B cell (primary cell): ENCODE data around the gene H2BK1. TPM values are rescaled to one million over a fixed set of nuclear protein-coding genes. Genes with fewer than 3 reads are reported as not detected.

Experiments
- ATAC-seq: fragments of 200-7000 bp; cut with Tn5 transposase; one replicate; pipeline ENCODE4 v1.10.0; 2021; ENCODE audit warnings: low read depth, mild to moderate bottlenecking, moderate number of reproducible peaks, moderate library complexity
- CTCF ChIA-PET: fragments of 350-600 bp; sonication (Branson Sonifier 250); formaldehyde crosslinking; loops from one replicate; lab custom pipeline; 2021; ENCODE audit warnings: antibody characterized with exemption, inconsistent platforms; lab: Charles Lee
- POLR2A ChIA-PET: fragments of 350-600 bp; sonication (Branson Sonifier 250); formaldehyde crosslinking; loops from one replicate; lab custom pipeline; 2021; ENCODE audit warnings: antibody characterized with exemption; lab: Charles Lee
- DNase-seq: peaks from one replicate; pipeline ENCODE4 v3.0.0; 2013
- H2AFZ ChIP-seq: 2 replicates; pipeline ENCODE4 v1.6.1; 2012; ENCODE audit warnings: mild to moderate bottlenecking, low read depth, low read length; ENCODE audit not compliant: insufficient read depth, poor library complexity, severe bottlenecking
- H3K27ac ChIP-seq, 2 donors: 1 replicate in 1 of 2; 2 replicates in 1 of 2; pipeline ENCODE4 v1.5.1; 2012 to 2013; ENCODE audit warnings: low read length in 2 of 2, mild to moderate bottlenecking in 2 of 2, moderate library complexity in 1 of 2
- H3K27me3 ChIP-seq, 4 experiments: fragments of 200-600 bp in 1 of 4; sonication (generic) in 1 of 4; replicated peaks in 1 of 4; 1 replicate in 2 of 4; 2 replicates in 2 of 4; pipeline versions ENCODE4 v1.6.1 to v1.7.0; 2013 to 2016; ENCODE audit warnings: low read length in 3 of 4, mild to moderate bottlenecking in 2 of 4, mixed read lengths in 1 of 4, moderate library complexity in 1 of 4; ENCODE audit not compliant: insufficient read depth in 4 of 4, control insufficient read depth in 3 of 4; ENCODE audit errors: control extremely low read depth in 1 of 4
- H3K36me3 ChIP-seq, 2 experiments: replicated peaks in 1 of 2; 1 replicate in 1 of 2; 2 replicates in 1 of 2; pipeline versions ENCODE4 v1.6.1 to v1.7.1; 2013; ENCODE audit warnings: low read length in 1 of 2; ENCODE audit not compliant: insufficient read depth in 2 of 2, control insufficient read depth in 1 of 2; ENCODE audit errors: control extremely low read depth in 1 of 2, extremely low read depth in 1 of 2
- H3K4me1 ChIP-seq, 2 donors: fragments of 200-600 bp in 1 of 2; sonication (generic) in 1 of 2; 1 replicate in 1 of 2; 2 replicates in 1 of 2; pipeline versions ENCODE4 v1.5.1 to v1.6.1; 2013 to 2017; ENCODE audit warnings: low read length in 2 of 2; ENCODE audit not compliant: control insufficient read depth in 2 of 2, insufficient read depth in 2 of 2
- H3K4me2 ChIP-seq: replicated peaks from 2 replicates; pipeline ENCODE3; 2012; ENCODE audit warnings: mild to moderate bottlenecking, low read depth, low read length; ENCODE audit not compliant: poor library complexity, severe bottlenecking
- H3K4me3 ChIP-seq, 5 experiments: fragments of 200-600 bp in 1 of 5; sonication (generic) in 1 of 5; 1 replicate in 3 of 5; 2 replicates in 2 of 5; pipeline versions ENCODE4 v1.5.1 to v1.7.0; 2011 to 2016; ENCODE audit warnings: low read length in 4 of 5, mild to moderate bottlenecking in 4 of 5, low read depth in 2 of 5, control low read depth in 1 of 5, moderate library complexity in 1 of 5; ENCODE audit not compliant: insufficient read depth in 1 of 5; ENCODE audit errors: control extremely low read depth in 1 of 5, extremely low read depth in 1 of 5
- H3K79me2 ChIP-seq: fragments of 200-600 bp; sonication (generic); one replicate; pipeline ENCODE4 v1.6.0; 2016; ENCODE audit warnings: low read length; ENCODE audit not compliant: control insufficient read depth, insufficient read depth
- H3K9ac ChIP-seq: fragments of 200-600 bp; sonication (generic); 2 replicates; pipeline ENCODE4 v1.6.1; 2017; ENCODE audit warnings: mild to moderate bottlenecking, low read length, moderate library complexity
- H3K9me3 ChIP-seq, 3 donors: one replicate each; pipeline versions ENCODE4 v1.6.1 to v1.7.1; 2013; ENCODE audit warnings: low read length in 2 of 3; ENCODE audit not compliant: control insufficient read depth in 2 of 3, insufficient read depth in 1 of 3; ENCODE audit errors: control extremely low read depth in 1 of 3
- H4K20me1 ChIP-seq: 2 replicates; pipeline ENCODE4 v1.6.0; 2012; ENCODE audit warnings: mild to moderate bottlenecking, low read length; ENCODE audit not compliant: insufficient read depth, control insufficient read depth, poor library complexity, severe bottlenecking
- H3K27ac Mint-ChIP-seq: one replicate; pipeline ENCODE4 v1.8.0; 2021; ENCODE audit warnings: mixed read lengths
- H3K27me3 Mint-ChIP-seq: one replicate; pipeline ENCODE4 v1.8.0; 2021; ENCODE audit warnings: mixed read lengths
- H3K4me1 Mint-ChIP-seq: one replicate; pipeline ENCODE4 v1.8.0; 2021; ENCODE audit warnings: mixed read lengths
- H3K4me3 Mint-ChIP-seq: one replicate; pipeline ENCODE4 v1.8.0; 2021; ENCODE audit warnings: mixed read lengths
- H3K9me3 Mint-ChIP-seq: one replicate; pipeline ENCODE4 v1.8.0; 2022; ENCODE audit warnings: mixed read lengths; ENCODE audit not compliant: insufficient read depth
- CTCF ChIP-seq: fragments of 200-600 bp; IDR thresholded peaks from one replicate; pipeline ENCODE4 v1.8.0; 2022; ENCODE audit warnings: antibody characterized with exemption, mild to moderate bottlenecking
- EZH2 ChIP-seq: IDR thresholded peaks from 2 replicates; pipeline ENCODE4 v1.6.1; 2012; ENCODE audit warnings: borderline replicate concordance, low read depth, mild to moderate bottlenecking, moderate library complexity, low read length; ENCODE audit not compliant: insufficient read depth, poor library complexity, severe bottlenecking
- whole genome bisulfite sequencing: methylation state at CpG from one replicate; pipeline ENCODE4 v1.1.5; 2013; ENCODE audit warnings: missing lambda C conversion rate; ENCODE audit not compliant: insufficient coverage; 5-methylcytosine and 5-hydroxymethylcytosine counted together
- intact Hi-C: fragments of 100-400 bp; cut with micrococcal nuclease; formaldehyde crosslinking; loops from one replicate; pipeline ENCODE4 v1.10.0; 2022
- polyA plus RNA-seq: library from polyadenylated mRNA; depleted of rRNA; stranded (reverse); fragments of >200 nt; gene quantifications from 2 replicates; pipeline ENCODE4 v1.2.3, GENCODE V29; 2012
- total RNA-seq, 2 donors: library from RNA; stranded (reverse); fragments of 120-200 nt in 1 of 2; gene quantifications; 1 replicate in 1 of 2; 2 replicates in 1 of 2; pipeline versions ENCODE4 v1.2.3 to v1.2.4, GENCODE V29; 2013 to 2022

H2BK1 gene
- total and polyA plus RNA-seq, 2 donors (not counting 1 experiment from before 2014, with no cell fraction given) = 4.2 TPM; not detected in 1

- 25% methylated on average over 41 of the region's 42 CpGs for WGBS
These were observed 37.8 kb downstream of the H2BK1 start for GRCh38 chr7:151172273-151173141.

More at GRCh38 chr7:151172273-151173141, 37.8 kb downstream of the H2BK1 start:
- Mint-ChIP-seq H3K4me1 (peaks cover 13% of the 10 kb centered on the region), H3K9me3 (no peaks in the 10 kb centered on the region), H3K4me3 (no peak overlapping the region), H3K27me3 (peaks cover 53% of the 10 kb centered on the region), H3K27ac (no peak overlapping the region)
- H3K27ac ChIP-seq = no peak overlapping the region
- H3K36me3 ChIP-seq = no peaks in the 10 kb centered on the region
- H3K4me3 ChIP-seq = no peak overlapping the region
- ChIA-PET POLR2A (no interaction called here), CTCF (interaction anchor here (0.7 to 1.3 kb wide), 6 partner anchors 9 to 134 kb away, joined by 3 to 5 read pairs (median 4); no protein-coding TSS in a partner anchor)
- peaks cover 0 to 31% (median 0%) of the 10 kb centered on the region in 3 donors for H3K9me3 ChIP-seq
- peak; percentile 83 for DNase-seq
- H3K27me3 ChIP-seq = peaks cover 0 to 51% (median 22%) of the 10 kb centered on the region in 4 experiments
- H3K9ac ChIP-seq = no peak overlapping the region
- intact Hi-C loops = loop anchor here (1.0 to 2.0 kb wide), 4 partner anchors 48 to 131 kb away; partner anchors contain the start of gene CHPF2
- H3K4me2 ChIP-seq = no peak overlapping the region
- H4K20me1 ChIP-seq = no peaks in the 10 kb centered on the region
- H3K79me2 ChIP-seq = no peaks in the 10 kb centered on the region
- TF ChIP-seq EZH2 = no peak
- peak; percentile 100 for TF ChIP-seq CTCF
- peak; percentile 87 for ATAC-seq
- no peak overlapping the region for H2AFZ ChIP-seq
- H3K4me1 ChIP-seq = peaks cover 2 to 7% of the 10 kb centered on the region in 2 donors
